NB4 (cell line): ENCODE data around the gene CALD1.

Source experiments
- DNase-seq: peaks from one replicate; pipeline ENCODE4 v3.0.0; 2010; ENCODE audit warnings: low read depth
- H3K4me3 ChIP-seq: one replicate; pipeline ENCODE4 v1.5.1; 2011; ENCODE audit warnings: mild to moderate bottlenecking, low read depth, low read length, moderate library complexity
- MYC ChIP-seq: IDR thresholded peaks from 2 replicates; pipeline ENCODE4 v1.6.1; 2011; ENCODE audit warnings: low read depth, low read length
- POLR2A ChIP-seq: IDR thresholded peaks from 2 replicates; pipeline ENCODE4 v1.6.1; 2011; ENCODE audit warnings: mild to moderate bottlenecking; ENCODE audit not compliant: insufficient read length; ENCODE audit errors: extremely low read depth
- TF ChIP-seq, protein P1 (sequence below): IDR thresholded peaks from one replicate; pipeline ENCODE4 v1.5.1; 2012; ENCODE audit warnings: low read depth, low read length
- TF ChIP-seq, protein P2 (sequence below): IDR thresholded peaks from 2 replicates; pipeline ENCODE4 v1.6.1; 2011; ENCODE audit warnings: low read depth, low read length

CALD1 gene

DNA sequence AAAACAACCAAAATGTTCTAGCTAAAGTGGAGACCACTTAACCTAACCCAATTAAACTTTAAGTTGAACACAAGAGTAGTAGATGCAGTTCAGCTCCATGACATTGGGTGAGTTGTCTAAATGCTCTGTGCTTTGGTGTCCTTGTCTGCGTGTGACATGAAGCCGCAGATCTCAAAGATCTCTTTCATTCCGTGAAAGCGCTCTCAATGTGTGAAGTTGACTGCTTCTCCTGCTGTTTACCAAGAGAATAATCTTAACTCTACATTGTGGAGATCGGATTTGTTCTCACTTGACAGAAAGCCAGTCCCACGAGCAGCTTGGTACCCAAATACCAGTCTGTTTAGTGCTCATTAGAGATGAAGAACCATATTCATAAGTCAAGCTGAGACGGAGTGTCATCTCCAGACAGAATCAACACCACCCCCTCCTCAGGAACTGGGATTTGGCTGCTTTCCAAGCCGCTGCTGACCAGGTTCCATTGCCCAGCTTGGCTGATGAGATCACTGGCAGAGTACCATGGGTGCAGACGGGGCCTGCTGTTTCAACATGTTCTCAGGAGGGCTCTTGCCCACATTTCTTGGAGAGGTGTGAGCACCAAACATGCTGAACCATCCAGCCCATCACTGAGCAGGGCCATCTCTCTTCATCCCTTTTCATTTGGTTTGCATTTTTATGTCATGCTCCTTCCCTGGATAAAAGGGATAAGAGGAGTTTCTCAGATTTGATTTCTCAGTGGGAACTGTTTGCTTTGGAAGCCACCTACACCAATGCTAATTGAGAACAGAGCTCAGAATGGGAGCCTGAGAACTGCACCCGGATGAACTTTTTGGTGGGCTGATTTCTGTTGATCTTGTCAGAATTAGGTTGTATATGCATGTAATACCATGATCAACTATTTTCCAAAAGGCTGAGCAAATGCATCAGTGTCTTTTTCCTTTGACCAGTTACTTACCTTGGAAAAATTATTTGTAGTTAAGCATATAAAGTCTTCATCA is 111.1 kb downstream of the CALD1 start:
- DNase-seq = no peak
- H3K4me3 ChIP-seq = no peak overlapping the region
- TF ChIP-seq, protein P1, sequence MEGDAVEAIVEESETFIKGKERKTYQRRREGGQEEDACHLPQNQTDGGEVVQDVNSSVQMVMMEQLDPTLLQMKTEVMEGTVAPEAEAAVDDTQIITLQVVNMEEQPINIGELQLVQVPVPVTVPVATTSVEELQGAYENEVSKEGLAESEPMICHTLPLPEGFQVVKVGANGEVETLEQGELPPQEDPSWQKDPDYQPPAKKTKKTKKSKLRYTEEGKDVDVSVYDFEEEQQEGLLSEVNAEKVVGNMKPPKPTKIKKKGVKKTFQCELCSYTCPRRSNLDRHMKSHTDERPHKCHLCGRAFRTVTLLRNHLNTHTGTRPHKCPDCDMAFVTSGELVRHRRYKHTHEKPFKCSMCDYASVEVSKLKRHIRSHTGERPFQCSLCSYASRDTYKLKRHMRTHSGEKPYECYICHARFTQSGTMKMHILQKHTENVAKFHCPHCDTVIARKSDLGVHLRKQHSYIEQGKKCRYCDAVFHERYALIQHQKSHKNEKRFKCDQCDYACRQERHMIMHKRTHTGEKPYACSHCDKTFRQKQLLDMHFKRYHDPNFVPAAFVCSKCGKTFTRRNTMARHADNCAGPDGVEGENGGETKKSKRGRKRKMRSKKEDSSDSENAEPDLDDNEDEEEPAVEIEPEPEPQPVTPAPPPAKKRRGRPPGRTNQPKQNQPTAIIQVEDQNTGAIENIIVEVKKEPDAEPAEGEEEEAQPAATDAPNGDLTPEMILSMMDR = no peak
- no peak for TF ChIP-seq MYC
- no peak for TF ChIP-seq POLR2A
- TF ChIP-seq, protein P2, sequence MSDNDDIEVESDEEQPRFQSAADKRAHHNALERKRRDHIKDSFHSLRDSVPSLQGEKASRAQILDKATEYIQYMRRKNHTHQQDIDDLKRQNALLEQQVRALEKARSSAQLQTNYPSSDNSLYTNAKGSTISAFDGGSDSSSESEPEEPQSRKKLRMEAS = no peak

DNA sequence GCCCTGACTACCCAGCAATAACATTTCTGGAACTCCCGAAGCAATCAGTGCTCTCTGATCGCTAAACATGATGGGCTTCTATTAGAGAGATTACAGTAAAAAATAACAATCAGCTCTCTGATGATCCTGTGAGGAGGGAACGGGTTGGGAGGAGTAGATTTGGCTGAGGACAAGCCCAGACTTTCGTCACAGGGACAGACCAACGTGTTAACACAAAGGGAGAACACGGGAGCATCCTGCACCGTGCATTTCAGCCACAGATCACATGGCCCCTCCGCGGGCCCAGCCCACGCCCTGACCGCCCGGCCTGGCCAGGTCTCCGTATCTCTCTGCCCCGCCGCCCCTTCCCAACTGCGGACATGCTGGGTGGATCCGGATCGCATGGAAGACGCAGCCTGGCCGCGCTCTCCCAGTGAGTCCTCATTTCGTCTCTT is 111.8 kb downstream of the CALD1 start:
- DNase-seq = no peak
- TF ChIP-seq POLR2A (no peak), MYC (no peak)
- TF ChIP-seq, protein P1 = no peak
- no peak overlapping the region for H3K4me3 ChIP-seq

DNA sequence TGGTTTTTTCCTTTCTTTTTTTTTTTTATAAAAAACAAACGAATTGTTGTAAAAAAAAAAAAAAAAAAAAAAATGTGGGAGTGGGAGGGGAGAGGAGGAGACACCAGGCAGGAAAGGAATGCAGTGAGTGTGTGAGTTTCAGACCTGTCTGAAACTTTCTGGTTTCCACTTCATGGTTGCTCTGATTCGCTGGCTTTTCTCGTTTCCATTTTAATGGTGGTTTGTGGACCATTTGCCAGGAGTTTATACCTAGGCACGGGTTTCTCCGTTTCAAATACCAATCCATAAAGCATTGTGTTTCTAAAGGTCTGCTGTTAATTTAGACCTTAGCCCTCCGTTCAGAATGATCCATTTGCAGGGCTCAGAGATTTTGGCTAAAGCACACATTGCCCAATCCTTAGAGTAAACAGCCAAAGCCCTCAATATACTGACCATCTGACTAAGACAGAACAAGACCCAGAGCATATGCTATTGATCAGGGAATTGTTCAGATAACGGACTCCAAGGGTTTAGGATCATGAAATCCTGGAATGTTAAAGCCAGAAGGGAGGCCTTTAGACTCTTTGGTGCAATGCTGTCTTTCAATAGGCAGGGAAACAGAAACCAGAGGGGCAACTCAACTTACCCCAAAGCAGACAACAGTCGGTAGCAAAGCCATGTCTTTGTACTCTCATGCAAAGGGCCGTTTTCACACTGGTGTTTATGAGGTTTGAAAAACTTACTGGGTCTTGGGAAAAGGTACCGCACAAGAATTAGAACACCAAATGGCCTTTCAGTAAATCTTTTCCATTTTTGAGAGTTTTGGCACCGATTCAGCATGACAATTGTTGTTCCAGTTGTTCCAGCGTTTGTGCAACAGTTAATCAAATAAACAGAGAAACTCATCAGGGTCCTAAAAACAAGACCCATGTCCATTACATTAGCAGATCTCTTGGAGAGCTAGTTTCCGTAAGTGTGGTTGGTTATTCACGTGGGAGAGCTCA is 112.6 kb downstream of the CALD1 start:
- no peak for DNase-seq
- TF ChIP-seq, protein P2 = no peak
- TF ChIP-seq POLR2A (no peak), MYC (no peak)
- TF ChIP-seq, protein P1 = no peak
- no peak overlapping the region for H3K4me3 ChIP-seq

DNA sequence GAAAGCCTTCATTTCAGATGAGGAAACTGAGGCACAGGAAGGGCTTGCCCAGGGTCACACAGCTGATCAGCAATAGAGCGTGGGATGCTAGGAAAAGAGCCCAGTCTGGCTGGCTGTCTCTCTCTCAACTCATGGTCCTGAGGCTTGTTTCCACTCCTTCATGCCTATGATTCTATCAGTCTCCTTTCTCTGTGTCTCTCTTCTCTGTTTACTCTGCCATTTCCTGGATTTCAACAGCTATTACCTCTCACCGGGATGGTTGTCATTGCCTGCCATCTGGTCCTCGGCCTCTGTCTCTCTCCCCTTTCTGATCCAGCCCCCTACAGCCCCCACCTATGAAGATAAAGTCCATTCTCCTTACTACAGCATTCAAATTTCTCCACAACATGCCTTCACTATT is 113.5 kb downstream of the CALD1 start:
- TF ChIP-seq, protein P1 = no peak
- TF ChIP-seq, protein P2 = no peak
- TF ChIP-seq MYC = no peak
- no peak for TF ChIP-seq POLR2A
- no peak for DNase-seq
- H3K4me3 ChIP-seq = no peak overlapping the region

DNA sequence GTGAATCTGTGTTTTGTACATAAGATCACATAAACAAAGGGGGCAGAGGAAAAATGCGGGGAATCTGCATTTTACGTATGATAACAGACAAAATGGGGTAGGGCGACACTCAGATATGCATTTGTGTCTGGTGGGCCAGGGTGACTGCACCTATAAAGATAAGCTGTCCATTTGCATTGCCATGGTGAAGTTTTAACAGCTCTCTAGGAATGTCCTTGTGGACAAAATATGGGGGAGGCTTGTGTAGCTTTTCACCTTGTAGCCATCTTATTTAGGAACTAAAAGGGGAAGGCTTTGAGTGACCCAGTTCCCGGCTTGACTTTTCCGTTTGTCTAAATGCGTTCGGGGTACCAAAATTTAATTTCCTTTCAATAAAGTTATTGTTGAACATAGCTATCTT is 114.5 kb downstream of the CALD1 start:
- no peak for DNase-seq
- TF ChIP-seq, protein P1 = no peak
- TF ChIP-seq POLR2A (no peak), MYC (no peak)
- TF ChIP-seq, protein P2 = no peak
- H3K4me3 ChIP-seq = no peak overlapping the region
